ENCODE data around the gene MIP. TPM values are rescaled to one million over a fixed set of nuclear protein-coding genes. Genes with fewer than 3 reads are reported as not detected.

Gene MIP
- total and polyA plus RNA-seq, 2 donors (not counting 1 experiment from before 2014, with no cell fraction given), result not detected

DNA sequence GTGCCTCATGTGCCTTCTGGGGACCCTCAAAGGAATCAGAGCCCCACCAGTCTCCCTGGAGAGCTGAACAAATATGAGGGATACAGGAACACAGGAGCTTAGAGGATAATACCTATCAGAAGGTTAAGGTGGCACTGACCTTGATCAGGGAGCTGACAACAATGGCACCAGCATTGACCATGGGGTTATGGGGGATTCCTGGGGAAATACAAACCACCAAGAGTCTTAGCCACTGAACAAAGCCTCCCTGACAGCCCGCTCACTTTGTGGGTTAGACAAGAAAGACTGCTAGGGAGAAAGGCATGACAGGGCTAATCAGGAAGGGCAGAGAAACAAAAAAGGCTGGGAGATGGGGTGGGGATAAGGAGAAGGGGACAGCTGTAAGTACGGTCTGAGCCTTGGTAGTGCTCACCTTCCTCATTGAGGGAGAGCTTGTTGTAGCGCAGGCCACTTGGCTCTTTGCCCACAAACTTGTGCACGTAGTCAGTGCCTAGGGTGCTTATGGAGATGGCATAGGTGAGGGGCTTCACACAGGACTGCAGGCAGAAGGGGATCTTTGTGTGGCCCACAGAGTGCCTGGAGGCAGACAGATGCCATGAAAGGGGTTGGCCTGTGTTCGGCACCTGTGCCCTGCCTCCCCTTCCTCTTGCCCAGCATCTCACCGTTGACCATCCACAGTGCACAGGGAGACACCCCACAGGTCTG, 23.2 kb upstream of the MIP start:
- H3K79me2 ChIP-seq (ENCODE audit: control insufficient read depth, insufficient read depth, low read length), result no peaks in the 10 kb centered on the region
- no peaks in the 10 kb centered on the region for H3K9me3 ChIP-seq (ENCODE audit: control insufficient read depth, insufficient read depth, low read depth, low read length)
- no peak overlapping the region for H3K4me2 ChIP-seq (ENCODE audit: extremely low read depth, insufficient read depth, low read length)
- no peak overlapping the region for H3K4me3 ChIP-seq (replicated peaks in 1 of 4; ENCODE audit: control extremely low read depth in 1 of 4, insufficient read depth in 1 of 4, low read depth in 3 of 4, low read length in 4 of 4)
- TF ChIP-seq, protein P1, sequence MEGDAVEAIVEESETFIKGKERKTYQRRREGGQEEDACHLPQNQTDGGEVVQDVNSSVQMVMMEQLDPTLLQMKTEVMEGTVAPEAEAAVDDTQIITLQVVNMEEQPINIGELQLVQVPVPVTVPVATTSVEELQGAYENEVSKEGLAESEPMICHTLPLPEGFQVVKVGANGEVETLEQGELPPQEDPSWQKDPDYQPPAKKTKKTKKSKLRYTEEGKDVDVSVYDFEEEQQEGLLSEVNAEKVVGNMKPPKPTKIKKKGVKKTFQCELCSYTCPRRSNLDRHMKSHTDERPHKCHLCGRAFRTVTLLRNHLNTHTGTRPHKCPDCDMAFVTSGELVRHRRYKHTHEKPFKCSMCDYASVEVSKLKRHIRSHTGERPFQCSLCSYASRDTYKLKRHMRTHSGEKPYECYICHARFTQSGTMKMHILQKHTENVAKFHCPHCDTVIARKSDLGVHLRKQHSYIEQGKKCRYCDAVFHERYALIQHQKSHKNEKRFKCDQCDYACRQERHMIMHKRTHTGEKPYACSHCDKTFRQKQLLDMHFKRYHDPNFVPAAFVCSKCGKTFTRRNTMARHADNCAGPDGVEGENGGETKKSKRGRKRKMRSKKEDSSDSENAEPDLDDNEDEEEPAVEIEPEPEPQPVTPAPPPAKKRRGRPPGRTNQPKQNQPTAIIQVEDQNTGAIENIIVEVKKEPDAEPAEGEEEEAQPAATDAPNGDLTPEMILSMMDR (conservative IDR thresholded peaks at IDR 0.05 in 1 of 2, IDR thresholded peaks at IDR 0.05 in 1 of 2; ENCODE audit: low read depth in 1 of 2, low read length in 2 of 2), result no peak
- no peak for TF ChIP-seq EZH2 (IDR thresholded peaks at IDR 0.05; ENCODE audit: low read length, missing control alignments)
- H3K36me3 ChIP-seq (ENCODE audit: control insufficient read depth, insufficient read depth, low read length), result no peaks in the 10 kb centered on the region
- no peak for DNase-seq (ENCODE audit: low read depth in 2 of 2)
- H3K9ac ChIP-seq (ENCODE audit: insufficient read depth, low read length), result no peak overlapping the region
- no peak overlapping the region for H2AFZ ChIP-seq (ENCODE audit: low read length)
- no peaks in the 10 kb centered on the region for H4K20me1 ChIP-seq (ENCODE audit: control insufficient read depth, extremely low read depth, insufficient read depth, low read length)
- no peaks in the 10 kb centered on the region for H3K27me3 ChIP-seq (ENCODE audit: control insufficient read depth, insufficient read depth, low read length)
- no peaks in the 10 kb centered on the region for H3K4me1 ChIP-seq (ENCODE audit: control insufficient read depth, extremely low read depth, insufficient read depth, low read length)
- H3K27ac ChIP-seq (ENCODE audit: insufficient read depth, low read length), result no peak overlapping the region

DNA sequence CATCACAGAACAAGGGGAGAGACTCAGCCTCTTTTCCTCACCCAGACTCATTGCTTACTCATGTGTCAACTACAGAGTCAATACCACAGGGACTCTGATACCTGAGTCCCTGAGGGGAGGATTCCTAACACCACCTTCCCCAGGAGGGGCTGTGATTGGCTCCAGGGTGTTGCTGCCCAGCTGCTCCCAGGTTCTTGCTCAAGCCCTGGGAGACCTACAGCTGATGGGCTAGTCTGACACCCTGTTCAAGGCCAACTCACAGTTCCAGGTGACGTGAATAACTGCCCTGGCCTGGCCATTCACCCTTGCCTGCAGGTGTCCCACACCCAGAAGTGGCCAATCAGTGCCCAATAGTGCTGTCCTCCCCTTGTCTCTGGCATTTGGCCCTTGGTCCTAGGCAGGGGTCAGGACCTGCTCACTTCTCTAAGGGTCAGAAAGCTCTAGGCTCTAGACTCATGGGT, 22.5 kb upstream of the MIP start:
- Histone ChIP-seq H3K4me1 (ENCODE audit: control insufficient read depth, extremely low read depth, insufficient read depth, low read length) (no peaks in the 10 kb centered on the region), H2AFZ (ENCODE audit: low read length) (no peak overlapping the region), H4K20me1 (ENCODE audit: control insufficient read depth, extremely low read depth, insufficient read depth, low read length) (no peaks in the 10 kb centered on the region), H3K27me3 (ENCODE audit: control insufficient read depth, insufficient read depth, low read length) (no peaks in the 10 kb centered on the region), H3K4me3 (replicated peaks in 1 of 4; ENCODE audit: control extremely low read depth in 1 of 4, insufficient read depth in 1 of 4, low read depth in 3 of 4, low read length in 4 of 4) (no peak overlapping the region), H3K79me2 (ENCODE audit: control insufficient read depth, insufficient read depth, low read length) (no peaks in the 10 kb centered on the region), H3K27ac (ENCODE audit: insufficient read depth, low read length) (no peak overlapping the region), H3K36me3 (ENCODE audit: control insufficient read depth, insufficient read depth, low read length) (no peaks in the 10 kb centered on the region), H3K4me2 (ENCODE audit: extremely low read depth, insufficient read depth, low read length) (no peak overlapping the region), H3K9me3 (ENCODE audit: control insufficient read depth, insufficient read depth, low read depth, low read length) (no peaks in the 10 kb centered on the region), H3K9ac (ENCODE audit: insufficient read depth, low read length) (no peak overlapping the region)
- TF ChIP-seq, protein P1 (conservative IDR thresholded peaks at IDR 0.05 in 1 of 2, IDR thresholded peaks at IDR 0.05 in 1 of 2; ENCODE audit: low read depth in 1 of 2, low read length in 2 of 2), result no peak
- no peak for TF ChIP-seq EZH2 (IDR thresholded peaks at IDR 0.05; ENCODE audit: low read length, missing control alignments)
- DNase-seq (ENCODE audit: low read depth in 2 of 2), result no peak

DNA sequence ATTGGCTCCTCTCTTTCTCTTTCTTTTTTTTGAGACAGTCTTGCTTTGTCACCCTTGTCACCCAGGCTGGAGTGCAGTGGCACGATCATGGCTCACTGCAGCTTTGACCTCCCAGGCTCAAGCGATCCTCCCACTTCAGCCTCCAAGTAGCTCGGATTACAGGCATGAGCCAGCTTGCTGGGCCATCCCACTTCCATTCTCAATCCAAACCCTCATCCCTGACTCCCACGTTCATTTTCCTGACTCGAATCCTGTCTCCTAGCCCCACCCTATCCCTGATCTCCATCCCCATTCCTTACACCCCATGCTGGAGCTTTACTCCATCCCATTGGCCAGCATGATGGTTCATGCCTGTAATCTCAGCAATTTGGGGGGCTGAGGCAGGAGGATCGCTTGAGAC, 21.7 kb upstream of the MIP start:
- TF ChIP-seq, protein P1 (conservative IDR thresholded peaks at IDR 0.05 in 1 of 2, IDR thresholded peaks at IDR 0.05 in 1 of 2; ENCODE audit: low read depth in 1 of 2, low read length in 2 of 2), result no peak
- no peak for TF ChIP-seq EZH2 (IDR thresholded peaks at IDR 0.05; ENCODE audit: low read length, missing control alignments)
- Histone ChIP-seq H3K9ac (ENCODE audit: insufficient read depth, low read length) (no peak overlapping the region), H3K9me3 (ENCODE audit: control insufficient read depth, insufficient read depth, low read depth, low read length) (no peaks in the 10 kb centered on the region), H3K4me3 (replicated peaks in 1 of 4; ENCODE audit: control extremely low read depth in 1 of 4, insufficient read depth in 1 of 4, low read depth in 3 of 4, low read length in 4 of 4) (no peak overlapping the region), H3K27ac (ENCODE audit: insufficient read depth, low read length) (no peak overlapping the region), H3K79me2 (ENCODE audit: control insufficient read depth, insufficient read depth, low read length) (no peaks in the 10 kb centered on the region), H3K4me2 (ENCODE audit: extremely low read depth, insufficient read depth, low read length) (no peak overlapping the region), H3K36me3 (ENCODE audit: control insufficient read depth, insufficient read depth, low read length) (no peaks in the 10 kb centered on the region), H4K20me1 (ENCODE audit: control insufficient read depth, extremely low read depth, insufficient read depth, low read length) (no peaks in the 10 kb centered on the region), H2AFZ (ENCODE audit: low read length) (no peak overlapping the region), H3K4me1 (ENCODE audit: control insufficient read depth, extremely low read depth, insufficient read depth, low read length) (no peaks in the 10 kb centered on the region), H3K27me3 (ENCODE audit: control insufficient read depth, insufficient read depth, low read length) (no peaks in the 10 kb centered on the region)
- DNase-seq (ENCODE audit: low read depth in 2 of 2), result no peak
